Measurements from ENCODE around the gene LCA5L. TPM values are rescaled to one million over a fixed set of nuclear protein-coding genes. Genes with fewer than 3 reads are reported as not detected.

Gene LCA5L
- total and polyA plus RNA-seq, 2 of the 13 experiments (the other 11 are each of a cell fraction or from before 2014, with no cell fraction given): 0.13 to 0.55 TPM

GRCh38 chr21:39385299-39386145, 60.1 kb downstream of the LCA5L start (continued):
- peak; percentile 51; the same call in 1 of the 2 replicates for TF ChIP-seq ZNF275 (CRISPR knock-in tag; IDR thresholded peaks at IDR 0.05; ENCODE audit: borderline replicate concordance)
- TF ChIP-seq ZNF350 (CRISPR knock-in tag; IDR thresholded peaks at IDR 0.05; ENCODE audit: borderline replicate concordance, low read depth): peak; percentile 79; the same call in 1 of the 2 replicates
- TF ChIP-seq POLR2AphosphoS2 (IDR thresholded peaks at IDR 0.05; ENCODE audit: low read depth, low read length): no peak
- TF ChIP-seq ZNF549 (CRISPR knock-in tag; IDR thresholded peaks at IDR 0.05): no peak
- TF ChIP-seq HBP1 (CRISPR knock-in tag; IDR thresholded peaks at IDR 0.05; ENCODE audit: low read depth): no peak
- TF ChIP-seq ZFP90 (CRISPR knock-in tag; IDR thresholded peaks at IDR 0.05; ENCODE audit: borderline replicate concordance): no peak
- TF ChIP-seq NKX3-1 (CRISPR knock-in tag; IDR thresholded peaks at IDR 0.05): 0 out of 2 replicates have a peak, but pooled peaks have one; percentile 24
- 0 out of 2 replicates have a peak, but pooled peaks have one; percentile 16 for TF ChIP-seq ZNF232 (CRISPR knock-in tag; IDR thresholded peaks at IDR 0.05; ENCODE audit: borderline replicate concordance)
- no peak for TF ChIP-seq CC2D1A (CRISPR knock-in tag; IDR thresholded peaks at IDR 0.05)
- TF ChIP-seq BHLHE40 (IDR thresholded peaks at IDR 0.05; ENCODE audit: low read length): peak; percentile 94
- no peak for TF ChIP-seq MTF1 (CRISPR knock-in tag; IDR thresholded peaks at IDR 0.05)
- peak; percentile 72; the same call in 1 of the 2 replicates for TF ChIP-seq NFKB2 (CRISPR knock-in tag; IDR thresholded peaks at IDR 0.05; ENCODE audit: borderline replicate concordance)
- TF ChIP-seq PAWR (CRISPR knock-in tag; IDR thresholded peaks at IDR 0.05; ENCODE audit: borderline replicate concordance): 0 out of 2 replicates have a peak, but pooled peaks have one; percentile 50
- TF ChIP-seq TAF1 (CRISPR knock-in tag; IDR thresholded peaks at IDR 0.05): peak; percentile 75
- TF ChIP-seq MYNN (CRISPR knock-in tag; IDR thresholded peaks at IDR 0.05; ENCODE audit: low read depth): no peak; the same call in 1 of the 2 replicates
- peak; percentile 92 for TF ChIP-seq ZNF687 (CRISPR knock-in tag; IDR thresholded peaks at IDR 0.05)
- 0 out of 2 replicates have a peak, but pooled peaks have one; percentile 56 for TF ChIP-seq ZNF704 (CRISPR knock-in tag; IDR thresholded peaks at IDR 0.05; ENCODE audit: borderline replicate concordance)
- no peak for TF ChIP-seq ZNF562 (CRISPR knock-in tag; IDR thresholded peaks at IDR 0.05; ENCODE audit: borderline replicate concordance)
